Measurements from ENCODE around the gene SPATA6L. TPM values are rescaled to one million over a fixed set of nuclear protein-coding genes. Genes with fewer than 3 reads are reported as not detected.

SPATA6L gene
- total RNA-seq, 1 donor from 2014 or later, result 0.59 TPM

DNA sequence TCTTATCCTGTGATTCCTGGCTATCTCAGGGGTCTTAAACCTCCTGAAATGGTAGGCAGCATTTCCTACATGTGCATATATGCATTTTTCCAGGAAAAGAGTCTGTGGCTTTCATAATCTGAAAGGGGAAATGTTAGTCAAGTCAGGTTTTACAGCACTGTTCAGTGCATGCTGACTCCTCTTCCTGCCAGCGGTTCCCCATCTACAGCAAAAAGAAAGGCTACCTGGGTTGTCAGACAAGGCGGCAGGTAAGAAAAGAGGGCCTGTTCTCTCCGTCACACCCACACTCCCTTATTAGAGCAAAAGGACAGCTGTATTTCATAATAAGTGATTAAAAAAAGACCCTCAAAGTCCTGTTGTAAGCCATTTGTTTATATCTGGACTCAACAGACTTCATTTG lies 4.3 kb upstream of the SPATA6L start:
- Mint-ChIP-seq H3K9me3 (ENCODE audit: unreplicated experiment) (no peaks in the 10 kb centered on the region), H3K27me3 (ENCODE audit: unreplicated experiment) (no peaks in the 10 kb centered on the region), H3K4me1 (ENCODE audit: low read depth, unreplicated experiment) (peaks cover 5% of the 10 kb centered on the region), H3K36me3 (ENCODE audit: unreplicated experiment) (no peaks in the 10 kb centered on the region), H3K4me3 (ENCODE audit: unreplicated experiment) (no peak overlapping the region), H3K27ac (ENCODE audit: unreplicated experiment) (no peak overlapping the region)
- TF ChIP-seq, protein P1, sequence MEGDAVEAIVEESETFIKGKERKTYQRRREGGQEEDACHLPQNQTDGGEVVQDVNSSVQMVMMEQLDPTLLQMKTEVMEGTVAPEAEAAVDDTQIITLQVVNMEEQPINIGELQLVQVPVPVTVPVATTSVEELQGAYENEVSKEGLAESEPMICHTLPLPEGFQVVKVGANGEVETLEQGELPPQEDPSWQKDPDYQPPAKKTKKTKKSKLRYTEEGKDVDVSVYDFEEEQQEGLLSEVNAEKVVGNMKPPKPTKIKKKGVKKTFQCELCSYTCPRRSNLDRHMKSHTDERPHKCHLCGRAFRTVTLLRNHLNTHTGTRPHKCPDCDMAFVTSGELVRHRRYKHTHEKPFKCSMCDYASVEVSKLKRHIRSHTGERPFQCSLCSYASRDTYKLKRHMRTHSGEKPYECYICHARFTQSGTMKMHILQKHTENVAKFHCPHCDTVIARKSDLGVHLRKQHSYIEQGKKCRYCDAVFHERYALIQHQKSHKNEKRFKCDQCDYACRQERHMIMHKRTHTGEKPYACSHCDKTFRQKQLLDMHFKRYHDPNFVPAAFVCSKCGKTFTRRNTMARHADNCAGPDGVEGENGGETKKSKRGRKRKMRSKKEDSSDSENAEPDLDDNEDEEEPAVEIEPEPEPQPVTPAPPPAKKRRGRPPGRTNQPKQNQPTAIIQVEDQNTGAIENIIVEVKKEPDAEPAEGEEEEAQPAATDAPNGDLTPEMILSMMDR (IDR thresholded peaks at IDR 0.05; ENCODE audit: partially characterized antibody, unreplicated experiment), result no peak
- no peak for DNase-seq

DNA sequence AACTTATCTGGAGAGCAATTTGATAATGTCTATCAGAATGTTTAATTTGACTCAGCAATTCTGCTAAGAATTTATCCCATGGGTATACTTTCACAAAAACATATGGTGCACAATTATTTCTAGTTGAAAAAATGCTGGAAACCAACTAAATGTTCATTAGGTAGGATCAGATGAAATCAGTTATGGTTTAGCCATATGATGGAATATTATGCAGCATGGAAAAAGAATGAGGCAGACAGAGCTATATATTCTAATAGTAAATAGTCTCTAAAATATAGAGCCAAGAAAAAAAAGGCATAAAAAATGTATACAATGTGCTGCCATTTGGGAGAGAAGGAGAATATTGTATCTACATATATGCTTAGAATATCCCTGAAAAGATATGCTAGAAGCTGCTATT lies 3.6 kb upstream of the SPATA6L start:
- no peaks in the 10 kb centered on the region for H3K36me3 Mint-ChIP-seq (ENCODE audit: unreplicated experiment)
- no peak overlapping the region for H3K27ac Mint-ChIP-seq (ENCODE audit: unreplicated experiment)
- DNase-seq, result no peak
- TF ChIP-seq, protein P1 (IDR thresholded peaks at IDR 0.05; ENCODE audit: partially characterized antibody, unreplicated experiment), result no peak
- no peak overlapping the region for H3K4me3 Mint-ChIP-seq (ENCODE audit: unreplicated experiment)
- H3K4me1 Mint-ChIP-seq (ENCODE audit: low read depth, unreplicated experiment), result peaks cover 9% of the 10 kb centered on the region
- H3K9me3 Mint-ChIP-seq (ENCODE audit: unreplicated experiment), result no peaks in the 10 kb centered on the region
- H3K27me3 Mint-ChIP-seq (ENCODE audit: unreplicated experiment), result no peaks in the 10 kb centered on the region

DNA sequence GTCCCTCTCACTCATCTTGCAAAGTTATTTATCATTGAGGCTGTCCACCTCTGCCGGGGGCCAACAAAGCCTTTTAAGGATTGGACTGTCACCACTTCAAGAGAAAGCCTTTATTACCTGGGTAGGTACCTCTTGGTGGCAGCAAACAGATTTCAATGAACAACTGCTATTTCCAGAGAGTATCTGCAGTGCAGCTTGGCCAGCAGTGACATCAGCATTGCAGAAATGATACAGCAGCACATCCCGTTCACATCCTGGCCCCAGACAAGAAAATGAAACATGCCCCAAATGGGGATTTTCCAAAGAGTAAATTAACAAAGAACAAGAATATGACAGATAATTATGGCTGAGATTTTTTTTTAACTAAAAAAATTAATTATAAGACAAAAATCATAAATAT lies 2.3 kb upstream of the SPATA6L start:
- TF ChIP-seq, protein P1 (IDR thresholded peaks at IDR 0.05; ENCODE audit: partially characterized antibody, unreplicated experiment), result no peak
- H3K4me1 Mint-ChIP-seq (ENCODE audit: low read depth, unreplicated experiment), result peaks cover 12% of the 10 kb centered on the region
- H3K4me3 Mint-ChIP-seq (ENCODE audit: unreplicated experiment), result no peak overlapping the region
- H3K27ac Mint-ChIP-seq (ENCODE audit: unreplicated experiment), result no peak overlapping the region
- H3K9me3 Mint-ChIP-seq (ENCODE audit: unreplicated experiment), result no peaks in the 10 kb centered on the region
- no peak for DNase-seq
- H3K27me3 Mint-ChIP-seq (ENCODE audit: unreplicated experiment), result no peaks in the 10 kb centered on the region
- no peaks in the 10 kb centered on the region for H3K36me3 Mint-ChIP-seq (ENCODE audit: unreplicated experiment)

DNA sequence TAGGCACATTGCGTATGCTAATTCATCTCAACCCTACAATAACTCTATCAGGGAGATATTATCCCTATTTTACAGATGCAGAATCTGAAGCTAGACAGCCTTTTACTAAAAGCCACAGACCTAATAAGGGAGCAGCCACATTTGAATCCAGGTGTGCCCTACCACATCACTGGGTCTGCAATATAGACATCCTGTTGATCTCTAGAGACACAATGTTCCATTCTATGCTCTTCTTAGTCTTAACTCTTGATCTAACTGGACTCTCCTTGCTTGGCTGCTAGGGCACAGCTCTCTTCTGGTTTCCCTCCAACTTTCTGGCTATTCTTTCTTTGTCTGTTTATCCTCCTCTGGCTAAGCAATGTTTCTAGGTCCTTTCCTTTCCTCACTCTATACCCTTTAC lies 1.4 kb upstream of the SPATA6L start:
- DNase-seq, result no peak
- H3K27me3 Mint-ChIP-seq (ENCODE audit: unreplicated experiment), result peaks cover 2% of the 10 kb centered on the region
- H3K4me1 Mint-ChIP-seq (ENCODE audit: low read depth, unreplicated experiment), result peaks cover 17% of the 10 kb centered on the region
- TF ChIP-seq, protein P1 (IDR thresholded peaks at IDR 0.05; ENCODE audit: partially characterized antibody, unreplicated experiment), result no peak
- H3K4me3 Mint-ChIP-seq (ENCODE audit: unreplicated experiment), result no peak overlapping the region
- H3K9me3 Mint-ChIP-seq (ENCODE audit: unreplicated experiment), result peaks cover 3% of the 10 kb centered on the region
- H3K36me3 Mint-ChIP-seq (ENCODE audit: unreplicated experiment), result no peaks in the 10 kb centered on the region
- H3K27ac Mint-ChIP-seq (ENCODE audit: unreplicated experiment), result no peak overlapping the region

DNA sequence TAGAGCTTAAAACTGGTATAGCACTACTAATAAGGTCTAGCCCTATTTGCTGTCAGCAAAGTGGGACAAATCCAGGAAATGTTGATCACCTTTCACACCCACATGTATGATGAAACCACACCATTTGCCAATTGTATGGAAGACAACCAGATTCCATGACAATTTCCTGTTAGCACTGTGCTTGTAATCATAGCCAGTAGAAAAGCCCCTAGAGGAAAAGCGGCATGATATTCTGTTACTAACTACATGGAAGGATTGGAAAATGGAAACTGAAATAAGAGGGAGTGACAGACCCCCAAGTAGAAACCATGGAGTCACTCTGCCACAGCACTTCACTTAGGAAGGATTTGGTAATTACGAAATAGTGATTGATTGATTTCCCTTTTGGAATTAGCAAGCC lies 923 bp downstream of the SPATA6L start:
- H3K36me3 Mint-ChIP-seq (ENCODE audit: unreplicated experiment), result no peaks in the 10 kb centered on the region
- H3K4me1 Mint-ChIP-seq (ENCODE audit: low read depth, unreplicated experiment), result peaks cover 19% of the 10 kb centered on the region
- peaks cover 4% of the 10 kb centered on the region for H3K27me3 Mint-ChIP-seq (ENCODE audit: unreplicated experiment)
- TF ChIP-seq, protein P1 (IDR thresholded peaks at IDR 0.05; ENCODE audit: partially characterized antibody, unreplicated experiment), result no peak
- no peak for DNase-seq
- peak overlapping the region; percentile 79 for H3K4me3 Mint-ChIP-seq (ENCODE audit: unreplicated experiment)
- H3K9me3 Mint-ChIP-seq (ENCODE audit: unreplicated experiment), result peaks cover 6% of the 10 kb centered on the region
- H3K27ac Mint-ChIP-seq (ENCODE audit: unreplicated experiment), result no peak overlapping the region
